Stimulated activated CD4-positive, alpha-beta T cell treated with anti-CD3 and anti-CD28 coated beads, Interleukin-2, amount 100 ng/mL, for 4 hours (primary cell): Measurements from ENCODE around the gene GPALPP1.
"Not testable (repeated sequence)": the region's sequence is repeated elsewhere in the genome, so short reads cannot be mapped to it uniquely, and the experiment has no call there.

Experiments
- DNase-seq: peaks from one replicate; pipeline ENCODE4 v3.0.0-alpha.2; 2020; ENCODE audit warnings: low read depth

The GPALPP1 gene, protein sequence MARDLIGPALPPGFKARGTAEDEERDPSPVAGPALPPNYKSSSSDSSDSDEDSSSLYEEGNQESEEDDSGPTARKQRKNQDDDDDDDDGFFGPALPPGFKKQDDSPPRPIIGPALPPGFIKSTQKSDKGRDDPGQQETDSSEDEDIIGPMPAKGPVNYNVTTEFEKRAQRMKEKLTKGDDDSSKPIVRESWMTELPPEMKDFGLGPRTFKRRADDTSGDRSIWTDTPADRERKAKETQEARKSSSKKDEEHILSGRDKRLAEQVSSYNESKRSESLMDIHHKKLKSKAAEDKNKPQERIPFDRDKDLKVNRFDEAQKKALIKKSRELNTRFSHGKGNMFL

DNA sequence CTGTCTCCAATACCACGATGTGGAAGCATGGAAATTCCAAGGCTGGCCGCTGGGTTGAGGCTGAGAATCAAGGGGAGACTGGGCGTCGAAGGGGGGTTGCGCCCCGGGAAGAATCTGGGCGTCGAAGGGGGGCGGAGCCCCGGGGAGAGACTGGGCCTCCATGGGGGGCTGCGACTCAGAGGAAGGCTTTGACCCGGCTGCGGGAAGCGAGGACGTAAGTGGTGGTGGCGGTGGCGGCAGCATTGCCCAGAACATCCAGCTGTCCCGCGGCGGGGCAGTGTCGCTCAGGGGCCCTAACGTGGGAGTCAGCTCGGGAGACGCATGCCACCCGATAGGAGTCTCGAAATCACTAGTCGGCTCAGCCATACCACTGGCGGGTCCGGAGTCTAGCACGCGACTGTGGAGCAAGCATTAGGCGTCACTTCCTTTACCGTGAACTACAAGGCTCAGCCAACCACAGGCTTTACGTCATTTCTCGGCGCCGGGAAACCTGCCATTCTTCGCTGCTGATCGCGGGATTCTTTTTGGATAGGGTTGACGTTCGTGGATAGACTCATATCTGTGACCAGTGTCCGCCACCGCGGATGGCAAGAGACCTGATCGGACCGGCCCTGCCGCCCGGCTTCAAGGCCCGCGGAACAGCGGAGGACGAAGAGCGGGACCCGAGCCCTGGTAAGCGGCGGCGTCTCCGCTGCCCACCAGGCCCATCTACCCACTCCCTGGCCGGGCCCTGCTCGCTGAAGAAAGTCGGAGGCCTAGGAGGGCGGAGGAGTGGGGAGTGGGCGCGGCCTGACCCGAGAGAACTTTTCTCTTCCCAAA lies at the start of gene GPALPP1, which contains the start of gene NUFIP1:
TSS of gene GPALPP1 (plus strand) at position 468 of the 819 bp plus-strand sequence. CDS start at position 585, 117 bp downstream.
TSS of gene NUFIP1 (minus strand) at position 401 of the 819 bp plus-strand sequence. CDS start at position 366, 35 bp downstream.
- DNase-seq: peak; percentile 88

DNA sequence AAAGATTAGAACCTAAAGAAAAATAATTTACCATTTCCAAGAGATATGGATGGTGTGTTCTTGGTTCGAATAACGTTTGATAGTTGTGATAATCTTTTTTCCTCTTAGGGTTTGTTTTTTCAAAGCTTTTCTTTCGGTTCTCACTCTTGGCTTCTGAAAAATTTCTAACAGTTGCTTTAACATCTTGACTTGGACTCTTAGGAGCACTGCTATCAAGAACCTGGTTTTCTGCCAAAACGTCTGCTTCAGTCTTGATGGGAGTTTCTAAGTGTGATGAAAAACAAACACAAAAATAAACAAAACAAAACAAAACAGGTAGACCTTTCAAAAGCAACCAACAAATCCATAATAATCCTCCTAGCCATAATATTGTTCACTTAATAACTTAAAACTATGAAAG lies 45.9 kb upstream of the GPALPP1 start:
- not testable (repeated sequence) for DNase-seq

DNA sequence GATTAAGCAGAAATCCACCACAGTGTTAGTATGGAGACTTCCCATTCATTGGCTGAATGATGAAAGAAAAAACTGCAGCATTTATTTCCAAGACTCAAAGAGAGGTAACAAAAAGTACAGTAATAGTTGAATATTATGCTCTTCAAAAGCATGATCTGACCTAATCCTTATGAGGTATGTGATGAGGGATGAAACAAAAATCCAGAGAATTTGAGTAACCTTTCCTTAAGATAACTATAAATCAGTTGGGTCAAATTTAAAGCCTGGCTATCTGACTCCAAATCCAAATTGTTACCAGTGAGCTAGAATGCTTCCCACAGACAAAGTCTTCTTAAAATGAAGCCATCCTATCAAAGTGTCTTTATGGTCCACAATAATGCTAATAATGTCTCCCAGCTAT lies 38.2 kb upstream of the GPALPP1 start:
- DNase-seq: no peak

DNA sequence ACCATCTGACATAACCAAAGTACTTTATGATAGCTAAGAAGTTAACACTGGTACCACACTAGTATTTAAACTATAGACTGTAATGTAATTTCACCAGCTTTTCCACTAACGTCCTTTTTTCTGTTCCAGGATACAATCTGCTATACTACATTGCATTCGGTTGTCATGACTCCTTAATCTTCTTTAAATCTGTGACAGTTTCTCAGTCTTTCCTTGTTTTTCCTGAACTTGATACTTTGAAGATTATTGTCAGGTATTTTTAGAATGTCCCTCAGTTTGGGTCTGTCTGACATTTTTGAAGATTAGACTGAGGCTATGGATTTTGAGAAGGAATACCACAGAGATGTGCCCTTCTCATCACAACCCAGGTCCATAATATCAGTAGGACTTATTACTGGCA lies 36.7 kb upstream of the GPALPP1 start:
- DNase-seq: no peak

DNA sequence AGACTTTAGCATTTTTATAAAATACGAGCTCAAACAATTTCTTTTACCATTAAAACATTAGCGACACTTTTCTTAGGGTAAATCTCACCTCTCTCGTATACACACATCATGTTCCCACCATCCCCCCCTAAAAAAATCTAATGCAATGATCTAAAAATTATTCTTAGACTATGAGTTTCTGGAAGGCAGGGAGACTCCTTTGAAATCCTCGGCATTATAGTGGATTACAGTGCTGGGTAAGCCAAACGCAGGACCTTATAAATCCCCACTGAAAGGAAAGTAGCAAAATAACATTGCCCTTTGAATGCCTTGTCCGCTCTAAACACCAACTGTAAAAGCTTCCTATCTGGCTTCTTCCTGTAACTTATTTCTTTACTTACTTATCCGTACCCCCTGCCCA lies 35.1 kb upstream of the GPALPP1 start:
- no peak for DNase-seq

DNA sequence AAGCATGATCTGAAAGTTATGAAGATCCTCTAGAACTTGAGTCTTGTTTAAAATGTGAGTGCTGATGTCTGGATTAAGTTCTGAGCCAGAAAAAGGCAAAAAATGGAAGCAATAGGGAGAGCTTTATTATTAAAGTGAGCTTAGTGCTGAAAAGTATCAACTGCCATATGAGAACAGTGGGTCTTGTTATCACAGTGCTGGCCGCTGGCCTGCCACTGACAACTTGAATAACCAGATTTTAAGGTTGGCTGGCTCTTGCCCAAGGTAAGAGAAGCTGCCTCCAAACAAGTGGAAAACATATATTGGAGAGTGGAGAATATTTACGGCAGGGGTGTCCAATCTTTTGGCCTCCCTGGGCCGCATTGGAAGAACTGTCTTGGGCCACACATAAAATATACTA lies 33.9 kb upstream of the GPALPP1 start:
- DNase-seq: no peak

DNA sequence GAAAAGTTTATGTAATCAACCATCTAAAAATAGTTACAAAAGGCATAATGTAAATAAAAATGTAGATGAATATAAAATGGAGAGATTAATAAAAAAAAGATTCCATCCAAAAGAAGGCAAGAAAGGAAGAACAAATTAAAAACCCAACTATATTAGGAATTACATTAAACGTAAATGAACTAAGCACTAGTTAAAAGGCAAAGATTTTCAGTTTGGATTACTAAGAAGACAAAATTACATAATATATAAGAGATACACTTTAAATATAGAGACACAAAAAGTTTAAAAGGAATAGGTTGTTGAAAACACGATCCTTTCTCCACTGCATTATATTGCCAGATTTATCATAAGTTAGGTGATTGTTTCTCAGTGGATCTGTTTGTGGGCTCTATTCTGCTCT lies 27.3 kb upstream of the GPALPP1 start:
- no peak for DNase-seq

DNA sequence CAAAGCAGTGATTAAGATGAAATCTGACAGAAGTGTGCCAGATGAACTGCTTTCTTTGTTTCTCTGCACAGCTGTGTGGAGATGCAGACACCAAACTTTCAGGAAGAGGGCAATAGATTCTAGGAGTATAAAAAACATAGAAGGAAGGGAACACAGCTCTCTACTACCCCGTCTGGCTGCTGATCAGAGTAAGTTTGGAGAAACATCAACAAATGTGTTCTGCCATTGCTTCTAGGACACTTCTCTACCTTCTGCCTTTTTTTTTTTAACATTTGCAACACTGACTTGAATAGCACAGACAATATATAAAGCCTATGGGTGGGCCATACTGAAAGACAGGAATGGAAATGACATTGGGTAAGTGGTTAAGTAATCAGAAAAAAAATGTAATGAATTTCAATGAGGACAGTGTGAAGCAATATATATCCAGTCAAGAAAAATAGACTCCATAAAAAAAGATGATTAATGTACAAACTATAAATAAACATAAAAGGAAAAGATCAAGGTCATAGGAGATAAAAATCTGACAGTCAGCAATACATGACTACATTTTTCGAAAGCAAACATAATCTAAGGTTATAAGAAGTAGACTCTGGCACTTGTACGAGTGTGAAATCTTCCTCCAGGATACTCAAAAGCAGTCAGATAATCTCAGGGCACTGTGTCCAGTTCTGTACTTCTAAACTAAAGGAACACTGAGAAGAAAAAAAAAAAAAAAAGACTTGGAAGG lies 21.5 kb upstream of the GPALPP1 start:
- no peak for DNase-seq

DNA sequence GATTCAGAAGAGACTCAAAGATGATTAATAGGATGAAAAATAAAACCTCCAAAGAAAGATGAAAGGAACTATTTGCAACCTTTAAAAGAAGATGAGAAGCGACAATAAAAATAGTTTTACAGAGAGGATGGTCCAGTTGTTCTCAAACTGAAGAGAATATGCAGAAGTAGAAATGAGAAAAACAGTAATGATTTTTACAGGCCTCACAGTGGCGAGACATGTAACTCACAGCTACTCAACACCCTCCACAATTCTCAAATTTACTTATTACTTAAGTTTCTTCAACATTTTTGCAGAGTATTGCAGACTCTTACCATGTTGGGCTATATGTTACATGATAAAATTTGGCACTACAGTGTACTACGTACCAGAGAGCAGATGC lies 20.9 kb upstream of the GPALPP1 start:
- DNase-seq: no peak

DNA sequence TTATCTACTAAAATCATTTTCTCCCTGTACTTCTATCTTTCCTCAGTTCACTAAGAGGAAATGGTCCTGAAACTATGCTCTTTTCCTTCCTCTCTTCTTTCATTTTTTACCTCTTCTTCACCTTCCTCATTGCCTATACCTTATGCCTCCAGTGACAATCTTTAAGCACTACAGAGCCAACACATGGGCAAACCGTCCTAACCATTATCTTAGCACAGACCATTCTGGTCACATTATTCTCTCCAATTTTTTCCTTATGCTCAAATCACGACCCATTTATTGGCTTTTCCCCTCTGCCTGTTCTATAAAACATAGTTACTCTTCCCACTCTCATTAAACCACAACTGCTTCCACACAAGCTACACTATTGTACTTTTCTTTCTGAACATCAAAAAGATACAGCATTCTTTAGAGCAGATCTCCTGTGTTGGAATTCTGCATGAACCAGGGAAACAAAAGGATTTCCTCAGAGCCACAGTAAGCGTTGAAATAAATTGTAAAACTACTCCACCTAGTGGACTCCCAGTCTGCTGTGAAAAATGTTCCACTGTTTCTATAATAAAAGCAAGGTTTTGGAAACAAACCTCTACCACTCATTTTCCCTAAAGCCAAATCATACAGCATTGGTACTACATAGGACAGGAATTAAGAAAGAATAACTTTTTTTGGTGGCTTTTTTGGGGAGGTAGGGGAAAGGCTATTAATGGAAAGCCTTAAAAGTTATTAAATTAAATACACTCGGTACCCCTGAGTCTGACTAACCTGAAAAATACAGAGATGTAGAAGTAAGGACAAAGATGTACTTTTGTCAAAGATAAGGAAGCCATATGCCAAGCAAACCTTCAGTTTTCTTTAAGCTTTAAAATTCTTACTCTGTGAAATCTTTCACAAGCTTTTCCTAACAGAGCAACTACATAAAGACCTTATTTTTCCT lies 19.5 kb upstream of the GPALPP1 start:
- DNase-seq: no peak

DNA sequence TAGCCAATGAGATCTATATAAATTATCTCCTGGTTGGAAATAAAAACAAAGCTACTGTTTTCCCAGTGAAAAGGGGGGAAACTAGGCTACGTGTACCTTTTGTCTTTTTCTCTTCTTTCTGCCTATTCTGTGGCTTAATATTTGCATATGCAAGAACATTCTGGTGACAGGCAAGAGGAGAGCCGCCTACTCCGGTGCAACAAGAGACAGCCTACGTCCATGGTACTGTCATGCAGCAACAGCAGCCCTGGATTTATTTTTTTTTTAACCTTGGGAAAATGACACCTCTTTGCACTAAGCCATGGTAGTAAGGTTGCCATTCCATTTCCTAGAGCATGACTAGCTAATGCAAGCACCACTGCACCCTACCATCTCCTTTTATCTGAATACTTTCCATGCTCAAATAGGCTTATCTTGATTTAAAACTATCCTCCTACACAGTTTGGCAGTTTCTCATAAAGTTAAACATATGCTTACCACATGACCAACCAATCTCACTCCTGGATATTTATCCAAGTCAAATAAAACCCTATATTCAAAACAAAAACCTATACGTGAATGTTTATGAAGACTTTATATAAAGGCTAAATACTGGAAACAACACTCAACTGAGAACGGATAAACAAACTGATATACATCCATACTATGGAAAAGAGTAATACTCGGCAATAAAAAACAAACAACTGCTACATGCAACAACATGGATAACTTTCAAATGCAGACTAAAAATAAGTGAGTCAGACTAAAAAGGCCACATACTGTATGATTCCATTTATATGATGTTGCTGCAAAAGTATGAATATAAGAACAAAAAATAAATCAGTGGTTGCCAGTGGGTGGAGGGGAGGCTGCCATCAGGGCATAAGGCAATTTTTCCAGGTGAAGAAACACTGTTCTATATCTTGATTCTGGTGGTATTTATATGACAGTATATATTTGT lies 17.4 kb upstream of the GPALPP1 start:
- DNase-seq: no peak

DNA sequence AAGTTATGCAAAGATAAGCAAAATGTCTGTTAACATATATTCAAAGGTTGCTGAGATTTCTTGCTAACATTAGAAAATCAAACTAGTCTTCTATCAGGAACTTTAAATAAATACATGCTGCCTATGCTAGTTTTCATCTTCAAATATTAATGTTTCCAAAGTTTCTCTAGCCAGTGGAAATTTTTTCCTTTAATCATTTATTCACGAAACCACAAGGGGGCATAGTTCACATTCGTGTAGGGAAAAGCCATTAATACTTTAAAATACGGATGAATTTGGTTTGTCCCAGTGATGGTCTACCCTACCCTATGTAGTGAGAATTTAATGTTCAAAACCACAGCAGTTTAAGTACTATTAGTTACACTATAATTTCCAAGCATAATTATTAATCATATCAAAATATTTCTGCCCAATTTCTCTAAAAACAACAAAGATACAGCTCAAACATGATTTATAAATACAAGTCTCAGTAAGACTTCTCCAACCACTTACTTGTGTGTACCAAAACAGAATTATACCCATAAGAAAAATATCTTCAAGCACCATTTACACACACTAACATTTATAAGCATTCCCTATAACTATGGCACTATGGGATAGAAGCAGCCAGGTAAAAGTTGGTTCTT lies 16.3 kb upstream of the GPALPP1 start:
- DNase-seq: no peak

DNA sequence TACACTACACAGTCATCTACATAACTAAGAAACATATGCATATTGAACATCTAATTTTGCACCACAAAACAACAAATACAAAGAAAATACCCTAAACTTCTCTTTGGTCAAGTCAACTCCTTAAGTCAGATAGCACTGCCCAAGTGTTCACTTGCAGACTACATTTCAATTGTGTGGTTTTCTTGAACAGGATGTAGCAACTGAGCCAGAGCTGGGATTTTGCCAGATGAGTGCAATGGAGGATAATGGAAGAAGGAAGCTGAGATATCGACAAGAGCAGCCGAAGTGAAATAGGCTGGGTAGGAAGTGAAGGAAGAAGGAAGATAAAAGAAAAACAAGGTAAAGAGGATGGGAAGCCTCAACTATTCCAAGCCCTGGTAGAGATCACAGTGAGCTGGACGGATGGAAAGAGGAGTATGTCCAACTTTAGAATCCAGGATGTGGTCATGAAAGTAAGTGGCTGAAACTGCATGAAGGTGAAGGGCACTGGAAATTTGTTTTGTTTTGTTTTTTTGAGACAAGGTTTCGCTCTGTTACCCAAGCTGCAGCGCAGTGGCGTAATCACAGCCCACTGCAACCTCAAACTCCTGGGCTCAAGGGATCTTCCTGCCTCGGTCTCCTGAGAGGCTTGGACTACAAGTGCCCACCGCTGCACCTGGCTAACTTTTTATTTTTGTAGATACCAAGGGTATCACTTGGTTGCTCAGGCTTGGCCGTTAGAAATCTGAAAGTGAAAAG lies 15.1 kb upstream of the GPALPP1 start:
- DNase-seq: no peak

DNA sequence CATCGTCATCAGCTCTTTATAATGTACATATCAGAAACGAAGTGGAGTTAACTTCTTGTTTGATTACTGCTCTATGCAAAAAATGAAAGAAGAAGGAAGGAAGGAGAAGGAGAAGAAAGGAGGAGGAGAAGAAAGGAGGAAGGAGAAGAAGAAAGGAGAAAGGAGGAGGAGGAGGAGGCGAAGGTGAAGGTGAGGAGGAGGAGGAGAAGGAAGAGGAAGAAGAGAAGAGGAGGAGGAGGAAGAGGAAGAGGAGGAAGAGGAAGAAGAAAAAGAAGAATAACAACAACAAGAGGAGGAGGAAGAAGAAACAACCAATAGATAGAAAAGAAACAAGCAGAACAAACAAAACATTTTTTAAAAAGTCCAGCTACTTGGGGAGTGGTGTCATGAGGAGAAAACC lies 13.1 kb upstream of the GPALPP1 start:
- DNase-seq: no peak

DNA sequence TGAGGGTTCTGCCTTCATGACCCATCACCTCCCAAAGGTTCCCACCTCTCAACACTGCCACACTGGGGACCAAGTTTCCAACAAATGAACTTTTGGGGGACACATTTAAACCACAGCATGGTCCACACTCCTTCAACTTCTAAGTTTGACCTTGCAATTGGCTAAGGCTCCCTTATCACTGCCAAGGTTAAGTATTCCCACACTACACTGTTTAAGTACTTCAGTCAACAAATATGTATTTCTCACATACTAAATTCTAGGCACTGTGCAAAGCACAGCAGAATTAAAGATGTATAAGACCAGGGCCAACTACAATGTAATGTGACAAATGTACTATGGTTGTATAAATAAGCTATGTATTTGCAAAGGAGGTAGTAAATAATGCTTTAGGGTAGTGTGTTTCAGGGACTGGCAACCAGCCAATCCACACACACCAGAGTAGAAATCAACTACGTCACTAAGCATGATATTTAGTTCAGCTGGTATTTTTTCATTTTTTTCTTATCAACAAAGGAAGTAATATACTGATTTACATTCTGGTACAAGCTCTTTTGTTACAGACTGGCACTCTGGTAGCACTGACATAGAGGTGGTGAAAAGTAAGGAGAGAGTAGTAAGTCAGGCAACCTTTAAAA lies 12.3 kb upstream of the GPALPP1 start:
- DNase-seq: no peak

DNA sequence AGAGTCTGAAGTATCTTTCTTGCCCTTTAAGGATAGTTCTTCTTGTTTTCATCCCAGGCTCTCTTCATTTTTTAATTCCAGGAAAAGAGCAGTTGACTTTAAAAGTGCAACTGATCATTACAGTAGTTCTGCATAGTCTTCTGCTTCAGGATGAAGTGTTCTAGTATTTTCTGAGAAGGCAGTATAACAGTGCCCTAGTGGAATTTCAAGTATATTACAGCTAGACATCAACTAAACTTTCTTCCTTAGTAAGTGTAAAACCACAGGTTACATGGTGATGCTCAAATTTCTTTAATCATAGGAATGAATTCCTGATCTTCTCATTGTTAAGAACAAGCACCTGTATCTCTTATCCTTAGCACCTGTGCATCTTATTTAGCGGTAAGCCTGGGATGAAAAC lies 11.0 kb upstream of the GPALPP1 start:
- DNase-seq: no peak

DNA sequence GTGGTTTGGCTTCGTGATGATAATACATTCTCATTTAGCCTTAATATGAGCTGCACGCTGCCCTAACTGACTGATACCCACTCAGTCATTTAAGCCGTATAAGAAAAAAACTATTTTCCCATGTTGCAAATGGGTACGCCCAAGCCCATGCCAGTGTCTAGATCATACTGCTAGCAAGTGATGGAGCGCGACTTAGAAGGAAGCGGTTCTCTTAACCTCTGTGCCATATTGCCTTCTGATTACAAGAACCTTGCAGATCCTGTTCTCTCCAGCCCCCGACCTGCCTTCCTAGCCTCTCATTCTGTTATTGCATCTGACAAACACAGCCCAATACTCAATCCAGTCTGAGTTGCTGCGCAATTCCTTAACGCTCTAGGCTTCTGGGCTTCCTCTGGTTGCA lies 603 bp downstream of the GPALPP1 start:
- no peak for DNase-seq

DNA sequence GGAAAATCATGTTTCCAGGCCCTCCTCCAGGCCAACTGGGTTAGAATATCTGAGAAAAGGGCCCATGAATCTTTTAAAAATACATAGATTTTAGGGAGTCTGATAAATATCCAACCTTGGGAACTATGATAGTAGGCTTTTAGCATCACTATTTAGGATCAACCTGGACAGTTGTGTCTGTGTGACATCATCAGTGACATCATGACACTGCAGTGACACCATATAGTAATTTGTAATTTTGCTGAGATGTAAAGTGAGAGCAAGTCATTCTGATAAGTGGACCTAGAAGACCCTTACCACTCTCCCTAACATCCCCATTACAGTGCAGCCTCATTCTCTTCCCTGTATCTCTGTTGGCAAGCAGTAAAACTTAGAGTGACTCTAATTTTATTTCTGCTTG lies 14.1 kb downstream of the GPALPP1 start:
- DNase-seq: no peak

DNA sequence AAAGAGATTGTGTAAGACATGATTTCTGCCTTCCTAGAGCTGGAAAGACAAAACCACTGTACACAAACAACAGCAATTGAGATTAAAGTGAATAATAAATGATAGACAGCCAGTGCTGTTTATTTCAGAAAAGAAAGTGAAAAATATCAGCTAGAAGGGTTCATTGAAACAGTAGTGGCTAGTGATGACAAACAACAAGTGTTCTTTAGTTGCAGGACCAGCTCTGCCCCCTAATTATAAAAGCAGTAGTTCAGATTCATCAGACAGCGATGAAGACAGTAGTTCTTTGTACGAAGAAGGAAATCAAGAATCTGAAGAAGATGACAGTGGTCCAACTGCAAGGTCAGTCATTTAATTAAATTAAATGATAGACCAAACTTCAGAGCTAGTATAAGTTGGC lies 14.8 kb downstream of the GPALPP1 start:
- DNase-seq: no peak
